Measurements from ENCODE around the gene EEF1AKMT1. TPM values are rescaled to one million over a fixed set of nuclear protein-coding genes. Genes with fewer than 3 reads are reported as not detected.

Gene EEF1AKMT1
- total RNA-seq, 1 donor from 2014 or later, result 5.4 TPM

DNA sequence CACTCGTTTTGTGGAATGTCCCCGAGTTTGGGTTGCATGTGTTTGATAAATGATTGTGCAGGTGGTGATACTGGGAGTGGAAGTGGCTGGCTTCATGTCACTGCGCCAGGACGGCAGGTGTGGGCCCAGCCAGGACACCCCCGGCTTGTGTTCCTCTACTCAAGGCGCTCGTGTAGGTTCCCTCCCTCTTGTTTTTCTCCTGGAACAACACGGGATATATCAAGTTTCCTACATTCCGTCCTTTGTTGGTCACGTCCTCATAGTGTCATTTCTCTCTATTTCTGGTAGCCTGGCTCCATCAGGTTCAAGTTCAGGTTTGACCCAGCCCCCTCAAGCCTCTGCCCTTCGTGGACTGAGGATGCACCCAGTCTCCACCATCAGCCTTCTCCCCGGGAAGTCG lies 54.0 kb downstream of the EEF1AKMT1 start:
- no peak for DNase-seq (ENCODE audit: low read depth in 2 of 2)

DNA sequence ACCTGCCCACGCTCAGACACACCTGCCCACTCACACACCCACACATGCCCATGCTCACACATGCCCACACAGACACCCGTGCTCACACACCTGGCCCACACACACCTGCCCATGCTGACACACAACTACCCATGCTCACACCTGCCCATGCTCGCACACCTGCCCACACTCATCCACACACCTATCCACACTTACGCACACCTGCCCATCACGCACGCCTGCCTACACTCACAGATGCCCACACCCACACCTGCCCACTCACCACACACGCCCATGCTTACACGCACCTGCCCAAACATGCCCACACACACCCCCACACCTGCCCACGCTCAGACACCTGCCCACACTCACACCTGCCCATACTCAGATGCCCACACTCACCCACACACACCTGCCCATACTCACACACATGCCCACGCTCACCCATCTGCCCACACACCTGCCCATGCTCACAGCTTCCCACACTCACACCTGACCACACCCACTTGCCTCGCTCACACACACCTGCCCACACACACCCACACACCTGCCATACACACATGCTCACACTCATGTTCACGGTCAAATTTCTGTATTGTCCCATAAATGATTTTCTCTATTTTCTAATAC lies 54.7 kb downstream of the EEF1AKMT1 start:
- DNase-seq (ENCODE audit: low read depth in 2 of 2), result no peak

DNA sequence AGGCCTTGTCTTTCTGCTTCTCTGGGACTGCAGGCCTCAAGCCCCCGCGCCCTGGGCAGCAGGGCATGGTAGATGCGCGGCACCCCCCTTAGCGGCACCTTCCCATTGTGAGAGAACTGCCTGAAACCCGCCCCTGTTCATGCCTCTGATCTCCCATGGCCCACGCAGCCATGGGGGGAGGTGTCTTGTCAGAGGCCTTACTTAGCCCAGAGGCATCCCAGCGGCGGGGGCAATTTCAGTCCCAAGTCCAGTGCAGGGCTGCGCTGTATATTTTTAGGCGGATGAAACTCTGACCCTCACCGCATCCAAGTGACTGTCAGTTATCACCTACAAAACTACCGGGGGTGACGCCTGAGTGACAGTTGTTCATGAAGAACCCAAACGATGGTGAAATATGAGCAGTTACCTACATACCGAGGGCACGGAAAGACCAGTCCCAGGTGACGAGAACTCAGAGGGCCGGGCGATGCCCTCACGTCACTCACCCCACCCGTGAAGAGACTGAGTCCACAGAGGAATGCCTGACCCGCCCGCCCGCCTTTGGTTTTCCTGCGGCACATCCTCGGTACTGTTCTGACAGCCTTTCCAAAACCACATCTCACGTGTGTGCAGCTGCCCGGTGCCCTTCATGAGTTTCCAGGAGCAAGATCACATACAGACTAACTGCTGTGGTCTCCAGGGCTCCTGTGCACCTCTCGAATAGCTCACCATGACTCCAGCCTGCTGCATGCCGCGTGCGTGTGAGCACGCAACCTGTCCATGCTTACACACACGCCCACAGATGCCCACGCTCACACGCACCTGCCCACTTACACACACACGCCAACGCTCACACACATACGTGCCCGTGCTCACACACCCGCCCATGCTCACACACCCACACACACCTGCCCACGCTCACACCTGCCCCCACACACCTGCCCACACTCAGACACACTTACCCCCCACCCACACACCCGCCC lies 55.9 kb downstream of the EEF1AKMT1 start:
- no peak for DNase-seq (ENCODE audit: low read depth in 2 of 2)

DNA sequence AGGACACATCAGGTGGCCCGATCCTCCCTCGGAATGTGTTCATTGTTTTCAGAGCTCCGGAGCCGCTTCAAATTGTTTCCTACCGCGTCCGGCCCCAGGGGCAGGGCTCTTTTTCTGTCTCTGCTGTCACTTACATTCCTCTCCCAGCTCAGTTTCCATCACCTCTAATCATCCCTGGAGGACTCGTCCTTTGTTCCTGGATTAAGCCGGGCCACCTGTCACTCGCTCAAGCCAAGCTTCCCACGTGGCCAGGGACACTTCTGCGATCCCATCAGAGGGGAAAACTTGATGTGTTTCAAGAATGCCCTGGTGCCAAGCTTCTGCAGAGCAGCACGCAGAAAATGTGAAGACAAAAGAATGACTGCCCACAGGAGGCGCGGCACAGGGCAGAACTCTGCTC lies 56.8 kb downstream of the EEF1AKMT1 start:
- DNase-seq (ENCODE audit: low read depth in 2 of 2), result no peak

DNA sequence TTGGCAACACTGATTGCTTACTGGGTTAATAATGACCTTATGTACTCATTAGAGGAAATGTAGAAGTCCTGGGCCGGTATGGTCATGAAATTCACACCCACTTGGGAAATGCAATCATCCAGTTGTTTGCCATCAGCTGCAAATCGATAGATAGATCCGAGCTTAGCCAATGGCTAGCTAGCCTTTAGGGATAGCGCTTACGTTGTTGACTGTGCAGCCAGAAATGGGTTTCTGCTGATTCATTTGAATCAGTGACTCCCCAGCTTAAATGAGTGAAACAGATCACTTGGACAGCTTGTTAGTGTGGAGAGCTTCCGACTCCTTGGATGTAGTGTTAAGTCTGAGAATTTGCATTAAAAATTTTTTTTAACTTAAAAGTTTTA lies 58.4 kb downstream of the EEF1AKMT1 start:
- DNase-seq (ENCODE audit: low read depth in 2 of 2), result peak in 1 of 2 donors; percentile 19

DNA sequence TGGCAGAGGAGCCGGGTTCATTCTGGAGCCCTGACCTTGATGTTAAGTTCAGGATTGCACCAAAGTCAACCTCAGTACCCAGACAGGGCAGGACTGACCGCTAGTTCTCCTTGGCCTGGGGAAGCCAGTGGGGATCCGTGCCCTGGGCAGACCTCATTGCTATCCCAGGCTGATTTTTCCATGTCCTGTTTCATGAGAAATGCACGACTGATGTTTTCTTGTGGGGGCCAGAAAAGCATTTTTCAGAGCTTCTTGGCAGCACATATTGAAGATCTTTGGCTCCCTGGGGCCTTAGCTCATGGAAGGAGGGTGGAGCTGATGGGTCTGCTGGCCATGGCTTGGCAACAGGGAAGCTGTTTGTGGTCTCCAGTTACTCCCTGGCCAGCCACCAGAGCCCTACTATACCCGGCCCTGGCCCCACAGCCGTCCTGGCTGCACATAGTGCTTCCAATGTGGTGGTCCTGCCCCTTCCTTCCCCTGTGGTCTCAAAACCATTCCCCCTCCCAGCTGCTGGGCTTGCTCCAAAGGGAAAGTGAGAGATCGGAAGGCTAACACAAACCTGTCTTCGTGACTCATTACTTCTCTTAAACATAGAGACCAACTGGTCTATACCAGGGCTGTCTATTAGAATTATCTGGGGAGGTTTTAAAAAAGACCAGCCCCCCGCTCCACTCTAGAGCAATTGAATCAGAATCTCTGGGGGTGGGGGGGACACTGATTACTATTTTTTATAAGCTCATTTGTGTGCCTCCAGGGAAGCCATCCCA lies 59.0 kb downstream of the EEF1AKMT1 start:
- peak in 1 of 2 donors; percentile 91 for DNase-seq (ENCODE audit: low read depth in 2 of 2)

DNA sequence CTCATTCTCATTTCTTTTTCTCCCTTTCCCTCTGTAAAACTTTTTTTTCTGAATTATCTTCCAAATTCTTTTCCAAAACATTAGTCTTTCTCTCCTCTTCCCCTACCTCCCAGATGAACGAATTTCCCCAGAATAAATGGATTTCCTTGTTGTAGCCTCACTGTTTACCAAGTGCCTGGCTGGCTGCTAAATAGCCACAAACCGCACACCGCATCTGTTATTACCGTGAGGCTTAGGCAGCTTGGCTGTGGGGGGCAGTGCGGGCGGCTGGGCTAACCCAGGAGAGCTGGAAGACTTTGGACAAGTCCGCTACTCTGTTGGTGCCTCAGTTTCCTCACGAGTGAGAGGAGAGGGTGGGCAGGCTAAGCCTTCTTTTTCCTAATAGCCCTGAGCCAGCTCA lies 59.6 kb downstream of the EEF1AKMT1 start:
- DNase-seq (ENCODE audit: low read depth in 2 of 2), result peak in 1 of 2 donors; percentile 19

DNA sequence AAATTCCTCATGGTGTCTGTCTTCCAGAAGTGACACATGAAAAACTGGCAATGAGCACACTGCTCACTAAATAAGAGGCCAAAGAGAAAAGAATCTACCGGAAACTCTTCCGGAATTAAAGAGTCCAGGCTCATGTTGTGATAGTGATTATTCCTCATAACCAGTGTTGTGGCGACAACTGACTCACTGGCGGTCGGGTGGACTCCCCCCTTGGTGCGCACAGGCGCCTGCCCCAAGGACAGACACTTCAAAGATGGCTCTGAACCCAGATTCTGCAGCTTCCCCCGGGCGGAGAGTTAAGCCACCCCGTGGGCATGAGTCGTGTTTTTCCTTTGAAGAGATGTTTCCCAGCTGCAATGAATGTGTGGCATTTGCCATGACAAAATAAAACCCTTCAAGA lies 60.0 kb downstream of the EEF1AKMT1 start:
- peak; percentile 26 to 82 for DNase-seq (ENCODE audit: low read depth in 2 of 2)

DNA sequence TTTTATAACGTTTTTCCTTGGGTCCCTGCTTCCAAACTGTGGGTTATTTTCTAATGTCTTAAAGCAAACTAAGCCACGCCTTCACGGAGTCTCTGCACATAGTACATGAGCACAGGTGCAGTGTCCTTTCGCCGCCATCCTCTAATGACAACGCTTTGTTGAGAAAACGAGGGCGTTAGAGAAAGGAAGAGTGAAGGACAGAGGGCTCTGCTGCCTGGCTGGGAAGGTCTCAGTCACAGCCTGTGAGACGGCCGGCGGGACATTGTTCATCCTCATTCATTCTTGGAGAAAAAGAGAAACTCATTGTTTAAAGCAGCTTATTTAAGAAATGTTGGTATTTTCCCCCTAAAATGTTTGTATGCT lies 60.8 kb downstream of the EEF1AKMT1 start:
- DNase-seq (ENCODE audit: low read depth in 2 of 2), result peak in 1 of 2 donors; percentile 14

DNA sequence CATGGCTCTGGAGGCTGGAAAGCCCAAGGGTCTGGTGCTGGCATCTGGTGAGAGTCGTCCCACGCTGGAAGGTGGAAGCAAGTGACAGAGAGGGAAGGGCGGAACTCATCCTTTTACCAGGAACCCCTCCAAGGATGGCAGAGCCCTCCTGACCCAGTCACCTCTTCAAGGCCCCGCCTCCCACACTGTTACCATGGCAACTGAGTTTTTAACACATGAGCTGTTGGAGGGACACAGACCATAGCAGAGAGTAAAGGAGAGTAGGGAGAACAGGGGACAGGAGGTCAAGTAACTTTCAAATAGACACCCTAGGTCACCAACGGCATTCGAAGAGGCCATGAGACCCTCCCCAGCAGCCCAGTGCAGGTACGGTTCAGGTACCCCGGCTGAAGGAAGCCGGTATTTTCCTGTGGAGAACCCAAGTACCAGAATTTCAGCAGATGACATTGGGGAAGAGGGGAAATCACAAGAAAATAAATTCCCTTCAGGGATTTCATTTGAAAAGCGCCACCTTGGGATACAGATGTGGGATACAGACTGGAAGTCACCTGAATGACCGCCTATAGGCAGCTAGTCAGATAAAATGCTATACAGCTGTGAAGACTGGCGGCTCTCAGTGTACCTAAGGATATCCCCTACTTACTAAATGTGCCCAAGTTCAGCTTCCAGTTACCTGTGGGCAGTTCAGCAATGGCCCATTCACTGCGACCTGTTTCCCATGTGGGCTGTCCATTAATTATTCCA lies 62.3 kb downstream of the EEF1AKMT1 start:
- DNase-seq (ENCODE audit: low read depth in 2 of 2), result no peak

DNA sequence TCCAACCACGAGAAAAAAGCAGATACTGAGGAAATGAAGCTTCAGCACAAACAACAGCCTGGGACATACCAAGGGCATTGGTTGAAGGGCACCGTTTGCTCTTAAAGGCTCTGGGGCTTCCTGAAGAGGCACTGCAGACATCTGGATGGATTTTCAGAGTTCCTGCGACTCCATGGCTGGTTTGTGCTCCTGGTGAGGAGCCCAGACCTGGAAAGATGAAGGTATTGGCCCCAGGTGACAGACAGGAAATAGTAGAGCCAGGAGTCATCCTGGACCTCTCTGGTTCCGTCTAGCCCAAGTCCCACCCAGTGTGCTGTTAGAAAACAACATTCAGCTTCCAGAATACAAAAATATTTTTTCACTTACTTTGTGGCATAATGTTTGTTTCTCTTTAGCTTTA lies 64.0 kb downstream of the EEF1AKMT1 start:
- peak in 1 of 2 donors; percentile 11 for DNase-seq (ENCODE audit: low read depth in 2 of 2)

DNA sequence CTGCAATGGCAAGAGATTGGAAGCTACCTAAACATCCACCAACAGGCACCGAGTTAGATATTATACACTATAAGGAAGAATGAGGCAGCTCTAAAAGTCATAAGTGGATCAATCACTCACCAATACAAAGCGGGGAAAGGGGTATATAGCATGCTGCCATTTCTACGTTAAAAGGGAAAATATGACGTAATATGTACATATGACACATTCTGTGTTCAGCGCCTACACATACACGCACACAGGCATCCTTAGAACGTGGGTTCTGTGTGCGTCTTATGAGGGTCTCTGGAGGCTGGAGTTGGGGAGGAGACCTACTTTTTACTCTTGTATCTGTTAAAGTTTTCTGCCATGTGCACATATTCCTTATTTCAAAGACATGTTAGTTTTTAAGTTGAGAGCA lies 64.4 kb downstream of the EEF1AKMT1 start:
- DNase-seq (ENCODE audit: low read depth in 2 of 2), result no peak

DNA sequence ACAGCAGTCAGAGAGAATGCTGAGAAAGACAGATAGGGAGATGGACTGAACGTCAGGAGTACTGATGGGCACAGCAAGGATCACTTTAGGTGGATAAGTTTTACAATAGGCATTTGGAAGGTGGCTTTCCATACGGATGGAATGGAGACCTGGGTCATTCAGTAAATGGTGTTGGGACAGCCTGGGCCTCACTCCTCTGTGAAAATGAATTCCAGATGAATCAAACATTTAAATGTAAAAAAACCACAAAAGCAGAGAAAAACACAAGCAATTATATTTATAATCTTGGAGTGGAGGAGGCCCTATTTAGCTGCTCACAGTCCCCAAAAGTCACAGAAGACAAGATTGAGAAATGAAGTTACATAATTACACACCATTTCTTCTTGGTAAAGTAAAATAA lies 65.5 kb downstream of the EEF1AKMT1 start:
- DNase-seq (ENCODE audit: low read depth in 2 of 2), result no peak

DNA sequence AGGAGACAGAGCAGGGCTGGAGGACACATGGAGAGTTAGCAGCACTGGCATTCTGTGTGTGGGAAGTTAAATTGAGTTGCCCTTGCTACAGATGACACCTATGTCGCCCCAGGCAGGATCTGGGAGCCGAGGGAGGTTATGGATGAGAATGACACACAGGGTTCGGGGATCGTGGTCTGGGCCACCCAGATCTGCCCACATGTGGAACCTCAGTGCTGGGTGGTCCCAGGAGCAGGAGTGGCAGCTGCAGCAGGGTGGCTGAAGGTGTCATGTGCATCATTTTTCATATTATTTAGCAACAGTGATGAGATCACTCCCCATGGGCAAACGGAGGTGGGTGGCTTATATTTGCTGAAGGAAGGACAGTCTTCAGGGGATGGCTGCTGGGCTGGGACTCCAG lies 67.1 kb downstream of the EEF1AKMT1 start:
- no peak for DNase-seq (ENCODE audit: low read depth in 2 of 2)

DNA sequence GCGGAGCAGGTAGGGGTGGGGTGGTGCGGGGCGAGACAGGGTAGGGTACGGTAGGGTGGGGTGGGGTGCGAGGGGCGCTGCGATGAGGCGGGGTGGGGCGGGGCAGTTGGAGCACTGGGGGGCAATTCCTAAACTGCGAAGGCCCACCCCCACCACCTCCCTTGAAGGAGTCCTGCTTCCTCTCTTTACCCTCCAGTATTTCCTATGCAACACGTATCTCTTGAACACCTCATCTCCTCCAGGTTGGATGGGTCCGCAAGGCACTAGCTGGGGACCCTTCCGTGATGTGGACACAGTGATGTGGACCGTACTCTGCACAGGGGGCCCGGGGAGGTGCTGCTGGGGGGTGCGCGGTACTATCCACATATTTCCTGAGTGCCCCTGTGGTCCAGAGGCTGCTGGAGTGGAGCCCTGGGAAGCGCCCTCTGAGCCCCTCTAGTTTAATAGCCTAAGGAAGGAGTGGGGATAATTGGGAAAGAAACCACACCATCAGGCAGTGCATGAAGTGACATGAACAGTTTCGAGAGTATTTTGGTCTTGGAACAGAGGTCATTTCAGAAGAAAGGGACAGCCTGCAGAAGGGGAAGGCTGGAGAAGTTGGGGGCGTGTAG lies 69.2 kb downstream of the EEF1AKMT1 start:
- no peak for DNase-seq (ENCODE audit: low read depth in 2 of 2)

DNA sequence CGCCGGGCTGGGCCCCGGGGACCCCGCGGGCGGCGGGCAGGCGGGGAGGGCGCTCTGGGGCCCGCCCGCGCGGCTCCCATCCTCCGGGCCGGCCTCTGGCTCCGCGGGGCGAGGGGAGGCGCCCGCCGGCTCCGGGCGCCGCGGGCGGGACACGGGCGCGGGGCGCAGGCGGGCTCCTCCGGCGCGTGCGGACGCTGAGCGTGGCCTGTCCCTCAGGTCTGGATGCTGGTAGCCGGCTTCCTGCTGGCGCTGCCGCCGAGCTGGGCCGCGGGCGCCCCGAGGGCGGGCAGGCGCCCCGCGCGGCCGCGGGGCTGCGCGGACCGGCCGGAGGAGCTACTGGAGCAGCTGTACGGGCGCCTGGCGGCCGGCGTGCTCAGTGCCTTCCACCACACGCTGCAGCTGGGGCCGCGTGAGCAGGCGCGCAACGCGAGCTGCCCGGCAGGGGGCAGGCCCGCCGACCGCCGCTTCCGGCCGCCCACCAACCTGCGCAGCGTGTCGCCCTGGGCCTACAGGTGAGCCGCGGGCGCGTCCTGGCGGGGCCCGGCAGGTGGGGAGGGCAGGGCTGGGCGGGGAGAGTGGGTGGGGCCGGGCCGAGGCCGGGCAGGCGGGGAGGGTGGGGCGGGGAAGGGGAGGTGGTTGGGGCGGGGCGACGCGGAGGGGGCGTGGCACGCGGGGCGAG lies 69.8 kb downstream of the EEF1AKMT1 start:
- DNase-seq (ENCODE audit: low read depth in 2 of 2), result peak; percentile 56 to 88

DNA sequence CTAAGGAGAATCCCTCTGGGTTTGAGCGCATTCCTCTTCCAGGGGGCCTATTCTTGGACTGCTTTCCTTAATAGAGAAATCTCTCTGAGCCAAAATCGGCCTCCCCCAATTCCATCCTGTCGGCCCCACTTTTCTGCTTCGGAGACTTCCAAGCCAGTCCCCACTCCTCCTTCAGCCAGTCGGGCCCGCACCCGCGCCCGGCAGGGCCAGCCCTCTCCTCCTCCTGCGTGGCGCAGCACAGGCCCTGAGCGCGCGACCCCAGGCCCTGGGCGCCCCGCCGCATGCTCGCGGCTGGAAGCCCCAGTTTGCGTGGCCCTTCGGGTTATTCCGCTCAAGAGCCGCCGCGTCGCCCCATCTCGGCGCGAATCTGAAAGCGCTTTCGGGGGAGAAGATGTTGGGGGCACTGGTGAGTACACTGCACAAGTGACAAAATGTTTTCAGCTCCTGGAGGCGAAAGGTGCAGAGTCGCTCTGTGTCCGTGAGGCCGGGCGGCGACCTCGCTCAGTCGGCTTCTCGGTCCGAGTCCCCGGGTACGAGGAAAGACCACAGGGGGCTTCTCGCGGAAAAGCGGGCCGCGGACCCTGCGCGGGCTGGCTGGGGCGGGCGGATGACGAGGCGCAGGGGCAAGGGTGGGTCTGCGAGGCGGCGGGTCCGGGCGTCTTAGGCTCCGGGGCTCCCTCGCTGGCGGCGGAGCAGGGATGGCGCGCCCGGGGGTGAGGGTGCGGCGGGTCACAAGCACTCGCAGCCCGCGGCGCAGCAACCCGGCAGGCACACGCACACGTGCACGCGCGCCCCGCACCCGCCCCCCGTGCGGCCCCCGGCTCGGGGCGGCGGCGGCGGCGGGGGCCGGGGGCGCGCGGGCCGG lies 70.6 kb downstream of the EEF1AKMT1 start, which contains the start of gene IL17D:
Gene IL17D (plus strand): TSS at position 785 of the 865 bp plus-strand sequence. CDS start 303 bp downstream, outside the sequence.
- peak in 1 of 2 donors; percentile 34 for DNase-seq (ENCODE audit: low read depth in 2 of 2)

DNA sequence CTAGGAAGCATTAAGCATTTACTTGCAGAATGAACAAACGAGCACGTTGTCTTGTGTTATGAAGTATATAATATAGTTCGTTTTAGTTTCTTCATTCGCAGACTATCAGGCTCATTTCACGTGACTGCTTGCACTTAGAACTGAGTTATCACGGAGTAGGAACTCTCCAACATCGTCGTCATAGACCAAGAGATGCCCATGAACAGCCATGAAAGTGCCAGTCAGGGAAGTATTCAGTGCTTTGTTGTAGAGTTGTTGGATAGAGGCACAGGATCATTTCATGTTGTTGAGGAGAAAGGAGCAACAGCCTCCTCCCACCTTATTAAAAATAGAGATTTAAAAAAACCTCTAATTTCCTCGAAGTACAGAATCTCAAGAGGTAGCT lies 71.2 kb downstream of the EEF1AKMT1 start:
- peak in 1 of 2 donors; percentile 19 for DNase-seq (ENCODE audit: low read depth in 2 of 2)

DNA sequence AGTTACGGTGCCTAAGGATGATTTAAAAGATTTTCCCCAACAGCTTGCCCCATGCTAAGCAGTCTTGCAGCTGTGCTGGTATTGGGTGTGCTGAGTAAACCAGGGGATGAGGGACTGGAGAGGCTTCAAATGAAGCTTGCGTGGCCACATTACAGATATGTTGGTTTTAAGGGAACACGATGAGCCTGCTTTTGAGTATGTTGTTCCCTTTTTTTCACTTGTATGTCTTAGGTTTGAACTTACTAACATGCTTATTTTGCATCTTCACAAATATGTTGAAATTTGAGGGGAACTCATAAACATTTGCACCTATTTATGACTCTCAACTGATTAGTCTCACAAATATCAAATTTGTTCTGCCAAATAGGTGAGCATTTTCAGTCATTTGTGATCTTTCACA lies 72.3 kb downstream of the EEF1AKMT1 start:
- no peak for DNase-seq (ENCODE audit: low read depth in 2 of 2)
